ENCODE results near the gene DGKB.

GRCh38 chr7:14825912-14826311 lies 76.6 kb downstream of the DGKB start:
- TF ChIP-seq CTCF (conservative IDR thresholded peaks at IDR 0.05): no peak
- TF ChIP-seq EZH2 (IDR thresholded peaks at IDR 0.05; ENCODE audit: low read depth): no peak

Measured in PC-9 (cell line).